ENCODE results near the gene MACROD2. TPM values are rescaled to one million over a fixed set of nuclear protein-coding genes. Genes with fewer than 3 reads are reported as not detected.

The MACROD2 gene
- total RNA-seq, 4 donors from 2014 or later, result 4.6 to 33.0 (median 8.3) TPM

DNA sequence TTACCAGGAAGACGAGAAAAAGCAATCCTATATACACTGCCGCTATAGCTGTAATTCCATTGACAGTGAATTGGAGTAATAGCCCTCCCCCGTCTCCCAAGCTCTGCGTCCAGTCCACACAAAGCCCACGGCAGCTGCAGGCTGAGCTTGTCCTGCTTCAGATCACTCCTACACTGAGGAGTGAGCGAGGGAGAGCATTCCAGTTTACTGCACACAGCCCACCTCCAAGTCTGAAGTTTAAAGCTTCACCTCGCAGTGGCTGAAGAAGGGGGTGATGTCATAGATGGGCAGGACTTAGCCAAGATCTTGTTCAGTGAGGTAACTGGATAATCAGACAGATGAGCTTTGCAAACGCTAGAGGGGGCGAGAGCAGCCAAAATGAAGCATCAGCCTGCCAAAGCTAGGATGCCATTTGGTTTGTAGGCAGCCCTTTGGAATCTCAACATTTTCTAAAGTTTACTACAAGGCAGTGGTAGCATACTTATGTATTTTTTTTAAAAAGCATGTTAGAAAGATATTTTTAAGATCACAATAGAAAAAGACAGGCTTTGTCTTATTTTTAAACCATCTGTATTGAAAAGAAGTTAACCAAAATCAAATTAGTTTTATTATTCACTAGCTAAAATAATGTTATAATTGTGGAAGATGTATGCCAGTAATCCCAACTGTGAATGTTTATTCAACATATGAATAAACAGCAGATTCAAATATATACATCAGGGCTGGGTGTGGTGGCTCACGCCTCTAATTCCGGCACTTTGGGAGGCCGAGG is 342.3 kb downstream of the MACROD2 start, which contains the start of gene FLRT3:
FLRT3 (minus strand) TSS at position 213 of the 772 bp plus-strand sequence. CDS start 10,106 bp downstream, outside the sequence.
- WGBS, 2 donors (ENCODE audit: low coverage in 1 of 2), result 29 to 30% methylated on average over 10 to 12 of the region's 12 CpGs
- in situ Hi-C loops (cut with MboI; ENCODE audit: low pct_ligation_motif_present in 1 of 4, low pct_unique_long_range_greater_than_20kb in 1 of 4, low sequenced_read_pairs in 3 of 4), result loop anchor here in 1 of 4 donors (25.0 kb wide), 1 partner anchor 900 kb away; no protein-coding TSS in a partner anchor
- Histone ChIP-seq H3K9me3 (no peaks in the 10 kb centered on the region), H3K4me3 (peak within 1 kb of the TSS; percentile 11 to 59 (median 38)), H3K27me3 (no peaks in the 10 kb centered on the region), H3K4me1 (peaks cover 0 to 15% (median 0%) of the 10 kb centered on the region in 4 donors), H3K36me3 (no peaks in the 10 kb centered on the region), H3K27ac (peak within 1 kb of the TSS; percentile 65 to 82 (median 72))
- DNase-seq, result peak; percentile 79
- TF ChIP-seq, protein P1, sequence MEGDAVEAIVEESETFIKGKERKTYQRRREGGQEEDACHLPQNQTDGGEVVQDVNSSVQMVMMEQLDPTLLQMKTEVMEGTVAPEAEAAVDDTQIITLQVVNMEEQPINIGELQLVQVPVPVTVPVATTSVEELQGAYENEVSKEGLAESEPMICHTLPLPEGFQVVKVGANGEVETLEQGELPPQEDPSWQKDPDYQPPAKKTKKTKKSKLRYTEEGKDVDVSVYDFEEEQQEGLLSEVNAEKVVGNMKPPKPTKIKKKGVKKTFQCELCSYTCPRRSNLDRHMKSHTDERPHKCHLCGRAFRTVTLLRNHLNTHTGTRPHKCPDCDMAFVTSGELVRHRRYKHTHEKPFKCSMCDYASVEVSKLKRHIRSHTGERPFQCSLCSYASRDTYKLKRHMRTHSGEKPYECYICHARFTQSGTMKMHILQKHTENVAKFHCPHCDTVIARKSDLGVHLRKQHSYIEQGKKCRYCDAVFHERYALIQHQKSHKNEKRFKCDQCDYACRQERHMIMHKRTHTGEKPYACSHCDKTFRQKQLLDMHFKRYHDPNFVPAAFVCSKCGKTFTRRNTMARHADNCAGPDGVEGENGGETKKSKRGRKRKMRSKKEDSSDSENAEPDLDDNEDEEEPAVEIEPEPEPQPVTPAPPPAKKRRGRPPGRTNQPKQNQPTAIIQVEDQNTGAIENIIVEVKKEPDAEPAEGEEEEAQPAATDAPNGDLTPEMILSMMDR (IDR thresholded peaks at IDR 0.05), result peak; percentile 60 to 85 (median 67)
- TF ChIP-seq POLR2AphosphoS5 (IDR thresholded peaks at IDR 0.05) (peak; percentile 78 to 93 (median 81)), EP300 (IDR thresholded peaks at IDR 0.05; ENCODE audit: low read depth) (no peak), POLR2A (IDR thresholded peaks at IDR 0.05) (peak; percentile 73)
- intact Hi-C loops (cut with DNase I; ENCODE audit: low total_unique reads), result no loop called here

GRCh38 chr20:14341801-14342200 is 346.5 kb downstream of the MACROD2 start:
- no peak for TF ChIP-seq POLR2A (IDR thresholded peaks at IDR 0.05)
- TF ChIP-seq, protein P1 (IDR thresholded peaks at IDR 0.05), result no peak
- no peak for TF ChIP-seq EP300 (IDR thresholded peaks at IDR 0.05; ENCODE audit: low read depth)
- no peak for TF ChIP-seq POLR2AphosphoS5 (IDR thresholded peaks at IDR 0.05)
- Histone ChIP-seq H3K4me1 (peaks cover 0 to 2% (median 0%) of the 10 kb centered on the region in 4 donors), H3K4me3 (no peak overlapping the region), H3K27ac (no peak overlapping the region), H3K27me3 (no peaks in the 10 kb centered on the region), H3K36me3 (no peaks in the 10 kb centered on the region), H3K9me3 (no peaks in the 10 kb centered on the region)
- in situ Hi-C loops (cut with MboI; ENCODE audit: low pct_ligation_motif_present in 1 of 4, low pct_unique_long_range_greater_than_20kb in 1 of 4, low sequenced_read_pairs in 3 of 4) (loop anchor here in 1 of 4 donors (25.0 kb wide), 1 partner anchor 896 kb away; no protein-coding TSS in a partner anchor), intact Hi-C loops (cut with DNase I; ENCODE audit: low total_unique reads) (loop anchor here (1.0 kb wide), 1 partner anchor 22 kb away; no protein-coding TSS in a partner anchor)
- no peak for DNase-seq
- 57 to 67% methylated on average over 1 to 4 of the region's 4 CpGs for WGBS, 2 donors (ENCODE audit: low coverage in 1 of 2)

DNA sequence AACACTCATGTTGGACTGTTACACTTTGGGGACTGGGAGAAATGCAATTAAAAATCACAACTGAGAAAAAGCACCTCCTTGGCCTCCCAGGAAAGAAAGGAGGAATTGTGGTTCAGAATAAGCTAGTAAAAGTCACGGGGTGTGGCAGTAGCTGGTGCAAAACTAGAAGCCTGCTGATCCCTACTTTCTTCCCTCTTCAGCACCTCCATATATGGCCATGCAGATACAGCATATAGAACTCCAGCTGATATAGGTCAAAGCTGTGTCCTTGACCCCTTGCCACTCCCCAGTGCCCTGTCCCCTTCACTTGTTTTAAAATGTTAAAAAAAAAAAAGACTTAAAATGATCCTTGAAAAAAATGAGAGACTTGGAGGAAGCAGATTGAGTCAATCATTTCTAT is 347.6 kb downstream of the MACROD2 start:
- Histone ChIP-seq H3K36me3 (no peaks in the 10 kb centered on the region), H3K9me3 (no peaks in the 10 kb centered on the region), H3K27ac (no peak overlapping the region), H3K27me3 (no peaks in the 10 kb centered on the region), H3K4me3 (no peak overlapping the region), H3K4me1 (no peaks in the 10 kb centered on the region)
- WGBS, 2 donors (ENCODE audit: low coverage in 1 of 2), result 32 to 50% methylated on average over 1 of the region's 1 CpG
- in situ Hi-C loops (cut with MboI; ENCODE audit: low pct_ligation_motif_present in 1 of 4, low pct_unique_long_range_greater_than_20kb in 1 of 4, low sequenced_read_pairs in 3 of 4), result loop anchor here in 1 of 4 donors (25.0 kb wide), 1 partner anchor 894 kb away; no protein-coding TSS in a partner anchor
- no peak for DNase-seq
- TF ChIP-seq POLR2AphosphoS5 (IDR thresholded peaks at IDR 0.05), result no peak
- no peak for TF ChIP-seq EP300 (IDR thresholded peaks at IDR 0.05; ENCODE audit: low read depth)
- TF ChIP-seq, protein P1 (IDR thresholded peaks at IDR 0.05), result no peak
- TF ChIP-seq POLR2A (IDR thresholded peaks at IDR 0.05), result no peak
- intact Hi-C loops (cut with DNase I; ENCODE audit: low total_unique reads), result no loop called here

DNA sequence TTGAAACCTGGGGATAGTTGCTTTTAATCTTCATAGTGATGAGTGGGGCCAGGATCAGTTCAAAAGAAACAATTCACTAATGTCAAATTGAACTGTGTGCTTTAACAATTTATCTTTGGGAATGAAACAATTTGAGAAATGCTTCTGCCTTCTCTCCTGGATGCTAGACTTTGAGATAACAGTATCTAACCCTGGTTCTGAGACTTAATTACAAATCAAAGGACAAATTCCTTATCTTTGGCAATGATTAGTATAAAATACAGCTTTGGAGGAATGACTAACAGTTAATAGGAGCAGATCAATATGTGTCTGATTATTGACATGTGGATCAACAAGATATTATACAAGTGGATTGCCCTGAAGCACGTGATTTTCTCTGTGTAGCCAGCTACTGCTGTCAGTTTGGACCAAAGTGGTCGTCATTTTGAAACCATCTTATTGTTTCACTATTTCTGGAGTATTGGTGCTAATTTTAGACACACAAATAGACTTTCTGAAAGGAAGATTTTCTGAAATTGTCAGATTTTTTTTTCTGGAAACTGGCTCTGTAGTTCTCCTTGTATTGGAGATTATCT is 348.3 kb downstream of the MACROD2 start:
- H3K27me3 ChIP-seq, result no peaks in the 10 kb centered on the region
- in situ Hi-C loops (cut with MboI; ENCODE audit: low pct_ligation_motif_present in 1 of 4, low pct_unique_long_range_greater_than_20kb in 1 of 4, low sequenced_read_pairs in 3 of 4) (loop anchor here in 1 of 4 donors (25.0 kb wide), 1 partner anchor 894 kb away; no protein-coding TSS in a partner anchor), intact Hi-C loops (cut with DNase I; ENCODE audit: low total_unique reads) (no loop called here)
- no peaks in the 10 kb centered on the region for H3K4me1 ChIP-seq
- no peak overlapping the region for H3K4me3 ChIP-seq
- no peak overlapping the region for H3K27ac ChIP-seq
- H3K9me3 ChIP-seq, result no peaks in the 10 kb centered on the region
- no peaks in the 10 kb centered on the region for H3K36me3 ChIP-seq
- TF ChIP-seq POLR2A (IDR thresholded peaks at IDR 0.05) (no peak), POLR2AphosphoS5 (IDR thresholded peaks at IDR 0.05) (no peak), EP300 (IDR thresholded peaks at IDR 0.05; ENCODE audit: low read depth) (no peak)
- TF ChIP-seq, protein P1 (IDR thresholded peaks at IDR 0.05), result no peak
- WGBS, 2 donors (ENCODE audit: low coverage in 1 of 2), result 70 to 73% methylated on average over 2 of the region's 2 CpGs
- no peak for DNase-seq
